HCT116 (cell line): ENCODE measurements around the gene TMEM181. TPM values are rescaled to one million over a fixed set of nuclear protein-coding genes. Genes with fewer than 3 reads are reported as not detected.

Experiments used
- ATAC-seq: fragments of 200-7000 bp; cut with Tn5 transposase; 2 replicates; pipeline ENCODE4 v1.9.1; 2020; ENCODE audit warnings: mild to moderate bottlenecking, moderate library complexity
- BruUV-seq: library from RNA; stranded (reverse); fragments of 400-500 nt; replicated peaks from 2 replicates; lab custom pipeline; 2021; lab: Mats Ljungman, UMichigan
- CTCF ChIA-PET: fragments of 300-600 bp; sonication (Branson Sonifier 250); formaldehyde crosslinking; loops from one replicate; lab custom pipeline; 2021; ENCODE audit warnings: antibody characterized with exemption; lab: Charles Lee
- POLR2A ChIA-PET: fragments of 300-600, 350-600 bp; sonication (Branson Sonifier 250); formaldehyde crosslinking; loops from one replicate; lab custom pipeline; 2021; ENCODE audit warnings: antibody characterized with exemption; lab: Charles Lee
- RAD21 ChIA-PET, 2 experiments: fragments of 300-600 bp; sonication (Branson Sonifier 250); formaldehyde crosslinking; loops; one replicate each; lab custom pipeline; 2023; ENCODE audit warnings: low total read pairs in 2 of 2; ENCODE audit not compliant: uncharacterized antibody in 2 of 2, unreplicated experiment in 2 of 2, low non-redundant PET in 1 of 2; lab: Charles Lee
- DNase-seq: peaks from one replicate; pipeline ENCODE4 v3.0.0-alpha.2; 2010; ENCODE audit warnings: low read depth, low spot score
- H2AFZ ChIP-seq: fragments of 200-600 bp; shearing (Covaris generic), sonication (generic); 2 replicates; pipeline ENCODE4 v1.6.1; 2017; ENCODE audit warnings: low read depth, mixed run types, mixed read lengths, antibody characterized with exemption, low read length; ENCODE audit not compliant: poor library complexity, severe bottlenecking
- H3K27ac ChIP-seq: 2 replicates; pipeline ENCODE4 v1.5.1; 2012; ENCODE audit warnings: low read depth, low read length
- H3K27me3 ChIP-seq: fragments of 200-600 bp; sonication (generic); 2 replicates; pipeline ENCODE4 v1.6.1; 2016; ENCODE audit warnings: mixed run types, low read length, mixed read lengths; ENCODE audit not compliant: insufficient read depth
- H3K36me3 ChIP-seq, 2 experiments: fragments of 200-500 bp in 1 of 2; fragments of 200-600 bp in 1 of 2; sonication (Bioruptor generic) in 1 of 2; sonication (generic) in 1 of 2; 2 replicates each; pipeline versions ENCODE4 v1.5.1 to v1.6.1; 2014 to 2016; ENCODE audit warnings: low read length in 2 of 2, inconsistent platforms in 1 of 2, mixed read lengths in 1 of 2, mixed run types in 1 of 2; ENCODE audit not compliant: insufficient read depth in 2 of 2, control insufficient read depth in 1 of 2
- H3K4me1 ChIP-seq, 2 experiments: fragments of 200-600 bp in 1 of 2; sonication (generic) in 1 of 2; 2 replicates each; pipeline versions ENCODE4 v1.5.1 to v1.6.1; 2012 to 2017; ENCODE audit warnings: low read length in 2 of 2, inconsistent platforms in 1 of 2, mild to moderate bottlenecking in 1 of 2, mixed read lengths in 1 of 2, mixed run types in 1 of 2, moderate library complexity in 1 of 2; ENCODE audit not compliant: insufficient read depth in 2 of 2, control insufficient read depth in 1 of 2
- H3K4me2 ChIP-seq: fragments of 200-600 bp; sonication (generic); 2 replicates; pipeline ENCODE4 v1.6.1; 2017; ENCODE audit warnings: mixed run types, low read length, mixed read lengths
- H3K4me3 ChIP-seq, 2 experiments: fragments of 200-600 bp in 1 of 2; sonication (generic) in 1 of 2; replicated peaks in 1 of 2; 2 replicates each; pipeline ENCODE4 v1.5.1; 2011 to 2016; ENCODE audit warnings: low read length in 2 of 2, control low read depth in 1 of 2, low read depth in 1 of 2, mild to moderate bottlenecking in 1 of 2, mixed read lengths in 1 of 2, mixed run types in 1 of 2
- H3K79me2 ChIP-seq: fragments of 200-600 bp; sonication (generic); 2 replicates; pipeline ENCODE4 v1.6.1; 2017; ENCODE audit warnings: mild to moderate bottlenecking, mixed run types, low read length, moderate library complexity, mixed read lengths; ENCODE audit not compliant: insufficient read depth
- H3K9ac ChIP-seq: fragments of 200-600 bp; sonication (generic); 2 replicates; pipeline ENCODE4 v1.6.1; 2016; ENCODE audit warnings: low read length, mixed read lengths
- H3K9me2 ChIP-seq: fragments of 200-600 bp; sonication (generic), shearing (Covaris generic); 2 replicates; pipeline ENCODE4 v1.6.1; 2017; ENCODE audit warnings: mixed run types, mild to moderate bottlenecking, moderate library complexity; ENCODE audit not compliant: insufficient read depth
- H3K9me3 ChIP-seq, 2 experiments: fragments of 200-500 bp in 1 of 2; fragments of 200-600 bp in 1 of 2; sonication (Bioruptor generic) in 1 of 2; sonication (generic) in 1 of 2; 2 replicates each; pipeline ENCODE4 v1.6.1; 2014 to 2017; ENCODE audit warnings: low read length in 2 of 2, mixed read lengths in 2 of 2, inconsistent platforms in 1 of 2, low read depth in 1 of 2, mild to moderate bottlenecking in 1 of 2, mixed run types in 1 of 2, moderate library complexity in 1 of 2; ENCODE audit not compliant: control insufficient read depth in 1 of 2, insufficient read depth in 1 of 2
- H4K20me1 ChIP-seq: fragments of 200-600 bp; sonication (generic), shearing (Covaris generic); 2 replicates; pipeline ENCODE4 v1.6.1; 2017; ENCODE audit warnings: mixed run types, mild to moderate bottlenecking, moderate library complexity; ENCODE audit not compliant: insufficient read depth
- CEBPB ChIP-seq: IDR thresholded peaks from 2 replicates; pipeline ENCODE4 v1.6.1; 2012; ENCODE audit warnings: low read depth
- EZH2 ChIP-seq: fragments of 200-600 bp; sonication (generic); IDR thresholded peaks from 2 replicates; pipeline ENCODE4 v1.6.1; 2017; ENCODE audit warnings: antibody characterized with exemption, mixed run types
- FOSL1 ChIP-seq: IDR thresholded peaks from 2 replicates; pipeline ENCODE4 v1.6.1; 2012; ENCODE audit warnings: low read depth
- JUND ChIP-seq: IDR thresholded peaks from 2 replicates; pipeline ENCODE4 v1.6.1; 2012
- POLR2AphosphoS5 ChIP-seq: IDR thresholded peaks from 2 replicates; pipeline ENCODE4 v1.6.1; 2011; ENCODE audit warnings: mild to moderate bottlenecking, low read depth, low read length, moderate library complexity
- RAD21 ChIP-seq: IDR thresholded peaks from 2 replicates; pipeline ENCODE4 v1.6.1; 2012; ENCODE audit warnings: low read depth, mild to moderate bottlenecking
- SIN3A ChIP-seq: IDR thresholded peaks from 2 replicates; pipeline ENCODE4 v1.6.1; 2012; ENCODE audit warnings: low read depth
- SP1 ChIP-seq: IDR thresholded peaks from 2 replicates; pipeline ENCODE4 v1.6.1; 2012; ENCODE audit warnings: low read depth
- SRF ChIP-seq: IDR thresholded peaks from 2 replicates; pipeline ENCODE4 v1.6.1; 2012; ENCODE audit warnings: low read depth
- ZBTB33 ChIP-seq: IDR thresholded peaks from 2 replicates; pipeline ENCODE4 v1.6.1; 2011; ENCODE audit warnings: mild to moderate bottlenecking, low read length, moderate library complexity; ENCODE audit not compliant: insufficient replicate concordance; ENCODE audit errors: extremely low read depth
- intact Hi-C: fragments of 100-400 bp; cut with micrococcal nuclease; formaldehyde crosslinking; loops from 2 replicates; pipeline ENCODE4 v1.10.0; 2022
- total RNA-seq: library from RNA; stranded (reverse); gene quantifications from one replicate; pipeline ENCODE4 v1.2.1, GENCODE V29; 2021; ENCODE audit not compliant: unreplicated experiment
- TF ChIP-seq, protein P1 (sequence below): IDR thresholded peaks from 2 replicates; pipeline ENCODE4 v1.6.1; 2012; ENCODE audit warnings: low read depth
- TF ChIP-seq, protein P2 (sequence below): IDR thresholded peaks from 2 replicates; pipeline ENCODE4 v1.6.1; 2012

TMEM181 gene
- total RNA-seq, 1 experiment from 2014 or later = 34.4 TPM

- CTCF ChIA-PET = interaction anchor here (1.7 to 5.7 kb wide), 2 partner anchors 382 to 389 kb away, joined by 8 to 38 read pairs; no protein-coding TSS in a partner anchor
Observed at GRCh38 chr6:158603261-158604047, 43.6 kb downstream of the TMEM181 start.

More at GRCh38 chr6:158603261-158604047, 43.6 kb downstream of the TMEM181 start:
- Histone ChIP-seq H3K9ac (no peak overlapping the region), H2AFZ (no peak overlapping the region), H3K36me3 (peaks cover 12 to 54% of the 10 kb centered on the region in 2 experiments; a peak in 3 of 4 replicates), H3K27ac (no peak overlapping the region), H3K4me2 (no peak overlapping the region), H3K79me2 (peaks cover 50% of the 10 kb centered on the region), H3K4me1 (peaks cover 0 to 3% of the 10 kb centered on the region in 2 experiments; a peak in 1 of 4 replicates), H3K9me2 (no peaks in the 10 kb centered on the region), H4K20me1 (no peaks in the 10 kb centered on the region; the same call in 1 of the 2 replicates), H3K27me3 (no peaks in the 10 kb centered on the region), H3K9me3 (no peaks in the 10 kb centered on the region), H3K4me3 (no peak overlapping the region)
- intact Hi-C loops = loop anchor here (2.0 kb wide), 1 partner anchor 383 kb away; no protein-coding TSS in a partner anchor
- ATAC-seq (no peak), DNase-seq (no peak)
- TF ChIP-seq POLR2AphosphoS5 (no peak), JUND (no peak), ZBTB33 (no peak), SIN3A (no peak), CEBPB (no peak), SP1 (no peak), RAD21 (no peak), EZH2 (no peak), FOSL1 (no peak), SRF (no peak)
- TF ChIP-seq, protein P1, sequence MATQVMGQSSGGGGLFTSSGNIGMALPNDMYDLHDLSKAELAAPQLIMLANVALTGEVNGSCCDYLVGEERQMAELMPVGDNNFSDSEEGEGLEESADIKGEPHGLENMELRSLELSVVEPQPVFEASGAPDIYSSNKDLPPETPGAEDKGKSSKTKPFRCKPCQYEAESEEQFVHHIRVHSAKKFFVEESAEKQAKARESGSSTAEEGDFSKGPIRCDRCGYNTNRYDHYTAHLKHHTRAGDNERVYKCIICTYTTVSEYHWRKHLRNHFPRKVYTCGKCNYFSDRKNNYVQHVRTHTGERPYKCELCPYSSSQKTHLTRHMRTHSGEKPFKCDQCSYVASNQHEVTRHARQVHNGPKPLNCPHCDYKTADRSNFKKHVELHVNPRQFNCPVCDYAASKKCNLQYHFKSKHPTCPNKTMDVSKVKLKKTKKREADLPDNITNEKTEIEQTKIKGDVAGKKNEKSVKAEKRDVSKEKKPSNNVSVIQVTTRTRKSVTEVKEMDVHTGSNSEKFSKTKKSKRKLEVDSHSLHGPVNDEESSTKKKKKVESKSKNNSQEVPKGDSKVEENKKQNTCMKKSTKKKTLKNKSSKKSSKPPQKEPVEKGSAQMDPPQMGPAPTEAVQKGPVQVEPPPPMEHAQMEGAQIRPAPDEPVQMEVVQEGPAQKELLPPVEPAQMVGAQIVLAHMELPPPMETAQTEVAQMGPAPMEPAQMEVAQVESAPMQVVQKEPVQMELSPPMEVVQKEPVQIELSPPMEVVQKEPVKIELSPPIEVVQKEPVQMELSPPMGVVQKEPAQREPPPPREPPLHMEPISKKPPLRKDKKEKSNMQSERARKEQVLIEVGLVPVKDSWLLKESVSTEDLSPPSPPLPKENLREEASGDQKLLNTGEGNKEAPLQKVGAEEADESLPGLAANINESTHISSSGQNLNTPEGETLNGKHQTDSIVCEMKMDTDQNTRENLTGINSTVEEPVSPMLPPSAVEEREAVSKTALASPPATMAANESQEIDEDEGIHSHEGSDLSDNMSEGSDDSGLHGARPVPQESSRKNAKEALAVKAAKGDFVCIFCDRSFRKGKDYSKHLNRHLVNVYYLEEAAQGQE = no peak
- TF ChIP-seq, protein P2, sequence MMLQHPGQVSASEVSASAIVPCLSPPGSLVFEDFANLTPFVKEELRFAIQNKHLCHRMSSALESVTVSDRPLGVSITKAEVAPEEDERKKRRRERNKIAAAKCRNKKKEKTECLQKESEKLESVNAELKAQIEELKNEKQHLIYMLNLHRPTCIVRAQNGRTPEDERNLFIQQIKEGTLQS = no peak
- ChIA-PET POLR2A (interaction anchor here (0.6 to 0.7 kb wide), 2 partner anchors 12 to 13 kb away, joined by 3 to 5 read pairs; no protein-coding TSS in a partner anchor), RAD21 (interaction anchor here in 1 of 2 experiments (0.7 kb wide), 1 partner anchor 389 kb away, joined by 3 read pairs; no protein-coding TSS in a partner anchor)
- no TSS peak for BruUV-seq
